ENCODE measurements around the gene CASP2.
A peak's percentile ranks its signal among the peaks of the same experiment; 100 is the strongest.

CASP2 gene

GRCh38 chr7:143287935-143288826, at the start of gene CASP2:
TSS of gene CASP2 (plus strand) at chr7:143288351. CDS start at chr7:143288456, 105 bp downstream.
- peak; percentile 97 for DNase-seq (ENCODE audit: low read depth)

- peak; percentile 66 for DNase-seq (ENCODE audit: low read depth)
Observed at GRCh38 chr7:143239813-143240212, 48.3 kb upstream of the CASP2 start.

GRCh38 chr7:143240291-143241168, 47.6 kb upstream of the CASP2 start:
- peak; percentile 90 for DNase-seq (ENCODE audit: low read depth)

GRCh38 chr7:143242306-143242705, 45.8 kb upstream of the CASP2 start:
- no peak for DNase-seq (ENCODE audit: low read depth)

GRCh38 chr7:143243111-143243510, 45.0 kb upstream of the CASP2 start:
- DNase-seq (ENCODE audit: low read depth): no peak

GRCh38 chr7:143243614-143244013, 44.5 kb upstream of the CASP2 start:
- no peak for DNase-seq (ENCODE audit: low read depth)

GRCh38 chr7:143244321-143244720, 43.8 kb upstream of the CASP2 start:
- DNase-seq (ENCODE audit: low read depth): no peak

- DNase-seq (ENCODE audit: low read depth): peak; percentile 71
Observed at GRCh38 chr7:143245123-143245522, 43.0 kb upstream of the CASP2 start.

GRCh38 chr7:143247372-143247771, 40.8 kb upstream of the CASP2 start:
- DNase-seq (ENCODE audit: low read depth): no peak

GRCh38 chr7:143248761-143249354, 39.3 kb upstream of the CASP2 start:
- peak; percentile 32 for DNase-seq (ENCODE audit: low read depth)

- no peak for DNase-seq (ENCODE audit: low read depth)
Observed at GRCh38 chr7:143250199-143250598, 38.0 kb upstream of the CASP2 start.

- no peak for DNase-seq (ENCODE audit: low read depth)
Observed at GRCh38 chr7:143250822-143251221, 37.3 kb upstream of the CASP2 start.

GRCh38 chr7:143252006-143252405, 36.1 kb upstream of the CASP2 start:
- no peak for DNase-seq (ENCODE audit: low read depth)

- peak; percentile 59 for DNase-seq (ENCODE audit: low read depth)
Observed at GRCh38 chr7:143255564-143255963, 32.6 kb upstream of the CASP2 start.

GRCh38 chr7:143256325-143256724, 31.8 kb upstream of the CASP2 start:
- no peak for DNase-seq (ENCODE audit: low read depth)

- no peak for DNase-seq (ENCODE audit: low read depth)
Observed at GRCh38 chr7:143256932-143257331, 31.2 kb upstream of the CASP2 start.

GRCh38 chr7:143257501-143257900, 30.6 kb upstream of the CASP2 start:
- DNase-seq (ENCODE audit: low read depth): peak; percentile 25

GRCh38 chr7:143258831-143259230, 29.3 kb upstream of the CASP2 start:
- DNase-seq (ENCODE audit: low read depth): no peak

GRCh38 chr7:143259765-143260164, 28.4 kb upstream of the CASP2 start:
- DNase-seq (ENCODE audit: low read depth): no peak

GRCh38 chr7:143261901-143262300, 26.2 kb upstream of the CASP2 start:
- DNase-seq (ENCODE audit: low read depth): no peak

- DNase-seq (ENCODE audit: low read depth): peak; percentile 75
Observed at GRCh38 chr7:143263266-143264195, 24.6 kb upstream of the CASP2 start, which contains the start of gene GSTK1. TSS of gene GSTK1 (plus strand) at chr7:143263441. CDS start at chr7:143263514, 73 bp downstream.

Measured in EH (cell line).